Aorta (tissue), 5 donors: ENCODE data around the gene DOCK11. TPM values are rescaled to one million over a fixed set of nuclear protein-coding genes. Genes with fewer than 3 reads are reported as not detected.
"Not testable (repeated sequence)": the region's sequence is repeated elsewhere in the genome, so short reads cannot be mapped to it uniquely, and the experiment has no call there.

Source experiments
- ATAC-seq: fragments of 200-7000 bp; cut with Tn5 transposase; one replicate; pipeline ENCODE4 v1.9.1; 2022; ENCODE audit warnings: moderate library complexity; ENCODE audit not compliant: low FRiP score
- DNase-seq, 2 donors: peaks; one replicate each; pipeline ENCODE4 v3.0.0-alpha.2; 2020
- H3K27ac ChIP-seq, 2 donors: one replicate each; pipeline ENCODE4 v1.5.1; 2013; ENCODE audit warnings: low read length in 2 of 2, mild to moderate bottlenecking in 2 of 2, moderate library complexity in 2 of 2, control low read depth in 1 of 2, inconsistent platforms in 1 of 2, low read depth in 1 of 2
- H3K27me3 ChIP-seq, 2 donors: one replicate each; pipeline ENCODE4 v1.6.1; 2013; ENCODE audit warnings: control low read depth in 1 of 2, low read length in 1 of 2, mild to moderate bottlenecking in 1 of 2, moderate library complexity in 1 of 2; ENCODE audit not compliant: insufficient read depth in 2 of 2, control insufficient read depth in 1 of 2
- H3K36me3 ChIP-seq, 2 donors: one replicate each; pipeline ENCODE4 v1.6.1; 2013; ENCODE audit warnings: control low read depth in 1 of 2, low read length in 1 of 2, mild to moderate bottlenecking in 1 of 2; ENCODE audit not compliant: insufficient read depth in 2 of 2, control insufficient read depth in 1 of 2
- H3K4me1 ChIP-seq, 2 donors: one replicate each; pipeline ENCODE4 v1.6.1; 2013; ENCODE audit warnings: low read length in 2 of 2, control low read depth in 1 of 2, mild to moderate bottlenecking in 1 of 2, moderate library complexity in 1 of 2; ENCODE audit not compliant: insufficient read depth in 2 of 2, control insufficient read depth in 1 of 2
- H3K4me3 ChIP-seq, 2 donors: one replicate each; pipeline ENCODE4 v1.5.1; 2013; ENCODE audit warnings: low read length in 2 of 2, control low read depth in 1 of 2, mild to moderate bottlenecking in 1 of 2
- H3K9me3 ChIP-seq: one replicate; pipeline ENCODE4 v1.6.1; 2013; ENCODE audit warnings: mild to moderate bottlenecking, low read length; ENCODE audit not compliant: control insufficient read depth
- WGBS, 2 donors: extraction: QIAGEN DNeasy Blood & Tissue Kit; methylation state at CpG; one replicate each; pipeline ENCODE4 v1.1.7; 2013; 5-methylcytosine and 5-hydroxymethylcytosine counted together
- intact Hi-C, 2 donors: fragments of 100-400 bp; cut with DNase I; formaldehyde crosslinking; loops; one replicate each; pipeline versions ENCODE4 v1.14.2 to v1.15.0; 2022
- long read RNA-seq, 2 donors: library from polyadenylated mRNA; unstranded; transcript quantifications; one replicate each; pipeline ENCODE4 v2.0.0, GENCODE V29; 2020 to 2021
- polyA plus RNA-seq, 2 donors: library from polyadenylated mRNA; stranded (reverse); fragments of 200-250 nt; gene quantifications; one replicate each; pipeline ENCODE4 v1.2.3, GENCODE V29; 2013
- total RNA-seq, 2 donors: library from RNA; stranded (reverse); fragmentation: NEBNext Ultra II Directional; extraction: Animal tissue kit (Norgen Biotek cat#: 25700); gene quantifications; one replicate each; pipeline ENCODE4 v1.2.1, GENCODE V29; 2021
- donor health status: healthy with polysubstance abuse.
- donor health status: Bipolar disorder and iron deficiency.
- donor health status: DM: no; HTN: no; CAD: no.
- donor health status: DM: no; HTN: no; CAD: no.
- donor health status: DM: yes; HTN: yes; CAD: no.

DOCK11 gene
- total RNA-seq, result 10 to 100 TPM; 44.6 to 59.8 TPM
- polyA plus RNA-seq, result 10 to 100 TPM; 15.7 to 34.0 TPM
- long read RNA-seq, donor 1, partial matches to known transcripts, result 7 of 10 reads
- long read RNA-seq, donor 1, other reads (novel, unspliced or antisense), result 3 of 10 reads
- long read RNA-seq, donor 2, full-length matches to known transcripts, result 2 of 16 reads
- long read RNA-seq, donor 2, partial matches to known transcripts, result 7 of 16 reads
- long read RNA-seq, donor 2, other reads (novel, unspliced or antisense), result 7 of 16 reads

- Histone ChIP-seq H3K27ac (peak within 1 kb of the TSS in 1 of 2 donors; percentile 96), H3K36me3 (no peaks in the 10 kb centered on the region), H3K27me3 (no peaks in the 10 kb centered on the region), H3K4me3 (peak within 1 kb of the TSS; percentile 29 to 70), H3K4me1 (no peaks in the 10 kb centered on the region), H3K9me3 (no peaks in the 10 kb centered on the region)
- peak; percentile 92 for DNase-seq
- WGBS, 2 donors, result 5 to 30% methylated on average over 44 to 64 of the region's 64 CpGs
- intact Hi-C loops, result loop anchor here in 1 of 2 donors (5.0 to 10.0 kb wide), 2 partner anchors 47 to 110 kb away; no protein-coding TSS in a partner anchor
- peak; percentile 90 for ATAC-seq
These were observed at the start of gene DOCK11 for GRCh38 chrX:118495061-118495921. Gene DOCK11 (plus strand): TSS chrX:118495815. CDS start chrX:118495972, 157 bp downstream.

- no peak for DNase-seq
- no peaks in the 10 kb centered on the region for H3K4me1 ChIP-seq
- intact Hi-C loops, result no loop called here
- H3K9me3 ChIP-seq, result no peaks in the 10 kb centered on the region
- H3K36me3 ChIP-seq, result no peaks in the 10 kb centered on the region
- H3K4me3 ChIP-seq, result no peak overlapping the region
- H3K27ac ChIP-seq, result no peak overlapping the region
- no peak for ATAC-seq
- no peaks in the 10 kb centered on the region for H3K27me3 ChIP-seq
- 29 to 41% methylated on average over 3 of the region's 3 CpGs for WGBS, 2 donors
These were observed 47.3 kb upstream of the DOCK11 start for GRCh38 chrX:118448273-118448783.

GRCh38 chrX:118455013-118455412 is 40.6 kb upstream of the DOCK11 start:
- Histone ChIP-seq H3K27me3 (no peaks in the 10 kb centered on the region), H3K4me3 (no peak overlapping the region), H3K27ac (no peak overlapping the region), H3K9me3 (no peaks in the 10 kb centered on the region), H3K4me1 (no peaks in the 10 kb centered on the region), H3K36me3 (no peaks in the 10 kb centered on the region)
- ATAC-seq, result no peak
- no peak for DNase-seq
- intact Hi-C loops, result loop anchor here in 1 of 2 donors (10.0 kb wide), 1 partner anchor 350 kb away; no protein-coding TSS in a partner anchor
- WGBS, 2 donors, result 80 to 88% methylated on average over 3 of the region's 3 CpGs

GRCh38 chrX:118459494-118459893 is 36.1 kb upstream of the DOCK11 start:
- Histone ChIP-seq H3K9me3 (no peaks in the 10 kb centered on the region), H3K36me3 (no peaks in the 10 kb centered on the region), H3K27ac (no peak overlapping the region), H3K4me1 (no peaks in the 10 kb centered on the region), H3K27me3 (no peaks in the 10 kb centered on the region), H3K4me3 (no peak overlapping the region)
- 2 to 22% methylated on average over 4 of the region's 4 CpGs for WGBS, 2 donors
- intact Hi-C loops, result loop anchor here in 1 of 2 donors (10.0 kb wide), 1 partner anchor 345 kb away; no protein-coding TSS in a partner anchor
- ATAC-seq (no peak), DNase-seq (no peak)

- DNase-seq, result no peak
- H3K4me1 ChIP-seq, result no peaks in the 10 kb centered on the region
- H3K27me3 ChIP-seq, result no peaks in the 10 kb centered on the region
- H3K27ac ChIP-seq, result no peak overlapping the region
- no peaks in the 10 kb centered on the region for H3K36me3 ChIP-seq
- intact Hi-C loops, result loop anchor here in 1 of 2 donors (5.0 kb wide), 1 partner anchor 133 kb away; no protein-coding TSS in a partner anchor
- 73 to 76% methylated on average over 6 of the region's 6 CpGs for WGBS, 2 donors
- no peaks in the 10 kb centered on the region for H3K9me3 ChIP-seq
- no peak overlapping the region for H3K4me3 ChIP-seq
- no peak for ATAC-seq
These were observed 31.1 kb upstream of the DOCK11 start for GRCh38 chrX:118464501-118464900.

- H3K4me3 ChIP-seq, result no peak overlapping the region
- H3K27me3 ChIP-seq, result no peaks in the 10 kb centered on the region
- no peak for ATAC-seq
- H3K9me3 ChIP-seq, result no peaks in the 10 kb centered on the region
- no peak overlapping the region for H3K27ac ChIP-seq
- H3K36me3 ChIP-seq, result no peaks in the 10 kb centered on the region
- no peaks in the 10 kb centered on the region for H3K4me1 ChIP-seq
- intact Hi-C loops, result no loop called here
- WGBS, 2 donors, result 56 to 66% methylated on average over 7 of the region's 7 CpGs
- no peak for DNase-seq
These were observed 27.5 kb upstream of the DOCK11 start for GRCh38 chrX:118468122-118468521.

- ATAC-seq, H3K4me3 ChIP-seq, intact Hi-C loops, H3K9me3 ChIP-seq, H3K4me1 ChIP-seq, H3K36me3 ChIP-seq, H3K27me3 ChIP-seq, DNase-seq, H3K27ac ChIP-seq: not testable (repeated sequence)
- 78 to 97% methylated on average over 5 of the region's 5 CpGs for WGBS, 2 donors
These were observed 24.8 kb upstream of the DOCK11 start for GRCh38 chrX:118470721-118471347.

GRCh38 chrX:118474586-118474985 is 21.0 kb upstream of the DOCK11 start:
- Histone ChIP-seq H3K4me1 (no peaks in the 10 kb centered on the region), H3K27me3 (no peaks in the 10 kb centered on the region), H3K36me3 (no peaks in the 10 kb centered on the region), H3K9me3 (no peaks in the 10 kb centered on the region), H3K27ac (no peak overlapping the region), H3K4me3 (no peak overlapping the region)
- 24 to 40% methylated on average over 6 of the region's 6 CpGs for WGBS, 2 donors
- intact Hi-C loops, result no loop called here
- ATAC-seq, result no peak
- no peak for DNase-seq
